K562 (cell line): ENCODE data around the gene ZW10.

Experiments used
- GABPA ChIP-seq: fragments of 200-800 bp; sonication (Bioruptor generic); conservative IDR thresholded peaks from 2 replicates; pipeline ENCODE4 v1.6.1; 2016; ENCODE audit warnings: low read depth, missing genetic modification characterization, missing compliant biosample characterization
- NEUROD1 ChIP-seq: fragments of 150-350 bp; IDR thresholded peaks from 2 replicates; pipeline ENCODE4 v1.6.1; 2014; ENCODE audit warnings: borderline replicate concordance, low read length, low read depth; ENCODE audit not compliant: partially characterized antibody
- RBM14 ChIP-seq: fragments of 200-400 bp; formaldehyde crosslinking; IDR thresholded peaks from 2 replicates; pipeline ENCODE4 v1.6.1; 2018; ENCODE audit warnings: low read depth, mild to moderate bottlenecking, low read length, moderate library complexity, borderline replicate concordance; ENCODE audit not compliant: insufficient read depth
- TF ChIP-seq, protein P1 (sequence below): fragments of 250-450 bp; sonication (Bioruptor Pico); IDR thresholded peaks from 2 replicates; pipeline ENCODE4 v1.6.1; 2021; ENCODE audit warnings: mild to moderate bottlenecking
- TF ChIP-seq, protein P2 (sequence below): fragments of 450-650 bp; formaldehyde crosslinking; conservative IDR thresholded peaks from 2 replicates; pipeline ENCODE4 v1.4.0; 2022; ENCODE audit warnings: mild to moderate bottlenecking, missing genetic modification characterization

DNA sequence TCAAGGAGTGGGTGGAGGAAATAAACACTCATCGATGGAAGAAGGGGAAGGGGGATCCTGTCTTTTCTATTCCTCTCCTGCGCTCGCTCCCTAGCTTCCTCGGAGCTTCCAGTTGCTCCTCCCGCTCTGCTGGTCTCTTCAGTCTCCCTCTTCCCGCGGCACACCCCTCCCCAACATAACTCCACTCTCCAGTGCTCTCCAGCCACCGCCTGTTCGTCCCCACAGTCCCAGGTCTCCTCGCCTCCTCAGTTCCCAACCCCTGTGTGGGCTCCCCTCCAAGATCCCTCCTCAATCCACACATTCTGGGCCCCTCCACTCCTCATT lies 438 bp downstream of the ZW10 start:
- TF ChIP-seq, protein P1, sequence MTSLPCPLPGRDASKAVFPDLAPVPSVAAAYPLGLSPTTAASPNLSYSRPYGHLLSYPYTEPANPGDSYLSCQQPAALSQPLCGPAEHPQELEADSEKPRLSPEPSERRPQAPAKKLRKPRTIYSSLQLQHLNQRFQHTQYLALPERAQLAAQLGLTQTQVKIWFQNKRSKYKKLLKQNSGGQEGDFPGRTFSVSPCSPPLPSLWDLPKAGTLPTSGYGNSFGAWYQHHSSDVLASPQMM (CRISPR knock-in tag) = no peak
- TF ChIP-seq GABPA (no peak), RBM14 (no peak), NEUROD1 (no peak)
- TF ChIP-seq, protein P2, sequence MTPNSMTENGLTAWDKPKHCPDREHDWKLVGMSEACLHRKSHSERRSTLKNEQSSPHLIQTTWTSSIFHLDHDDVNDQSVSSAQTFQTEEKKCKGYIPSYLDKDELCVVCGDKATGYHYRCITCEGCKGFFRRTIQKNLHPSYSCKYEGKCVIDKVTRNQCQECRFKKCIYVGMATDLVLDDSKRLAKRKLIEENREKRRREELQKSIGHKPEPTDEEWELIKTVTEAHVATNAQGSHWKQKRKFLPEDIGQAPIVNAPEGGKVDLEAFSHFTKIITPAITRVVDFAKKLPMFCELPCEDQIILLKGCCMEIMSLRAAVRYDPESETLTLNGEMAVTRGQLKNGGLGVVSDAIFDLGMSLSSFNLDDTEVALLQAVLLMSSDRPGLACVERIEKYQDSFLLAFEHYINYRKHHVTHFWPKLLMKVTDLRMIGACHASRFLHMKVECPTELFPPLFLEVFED (CRISPR knock-in tag) = no peak
